Esophagus squamous epithelium (tissue), 4 donors: ENCODE results near the gene LSM14B.

Experiments
- CTCF ChIP-seq, 6 experiments: fragments of 450-650 bp in 4 of 6; fragments of 200-600 bp in 2 of 6; sonication (generic) in 2 of 6; IDR thresholded peaks; one replicate each; pipeline ENCODE4 v1.5.1; 2016 to 2019; ENCODE audit warnings: antibody characterized with exemption in 6 of 6, mild to moderate bottlenecking in 4 of 6, moderate library complexity in 4 of 6
- POLR2A ChIP-seq, 4 donors: fragments of 450-650 bp; IDR thresholded peaks; one replicate each; pipeline ENCODE4 v1.6.1; 2017; ENCODE audit warnings: antibody characterized with exemption in 4 of 4, mild to moderate bottlenecking in 4 of 4, moderate library complexity in 3 of 4

- peak in 1 of 6 experiments; percentile 7 for TF ChIP-seq CTCF (IDR thresholded peaks at IDR 0.05)
- TF ChIP-seq POLR2A (IDR thresholded peaks at IDR 0.05) = no peak
Observed at GRCh38 chr20:62133864-62134263, 11.6 kb downstream of the LSM14B start.
